A549 (cell line): ENCODE results near the gene ATAD3A. TPM values are rescaled to one million over a fixed set of nuclear protein-coding genes. Genes with fewer than 3 reads are reported as not detected.

Experiments used
- ATAC-seq, 2 experiments: fragments of 200-7000 bp in 1 of 2; fragments of >200 bp in 1 of 2; cut with Nextera tagmentation in 1 of 2; cut with Tn5 transposase in 1 of 2; 3 replicates each; pipeline versions ENCODE4 v1.8.0 to v1.9.1; 2018 to 2020; ENCODE audit warnings: mild to moderate bottlenecking in 1 of 2, moderate library complexity in 1 of 2
- CTCF ChIA-PET: fragments of 300-600 bp; sonication (Branson Sonifier 250); formaldehyde crosslinking; extraction: SDS; loops from one replicate; lab custom pipeline; 2021; ENCODE audit warnings: antibody characterized with exemption, inconsistent platforms; lab: Yijun Ruan, JAX
- POLR2A ChIA-PET: fragments of 350-600 bp; formaldehyde crosslinking; extraction: SDS; loops from one replicate; lab custom pipeline; 2021; ENCODE audit warnings: antibody characterized with exemption, inconsistent platforms; lab: Yijun Ruan, JAX
- DNase-seq, 2 experiments: peaks; one replicate each; pipeline versions ENCODE4 v3.0.0 to v3.0.0-alpha.2; 2011 to 2016; ENCODE audit warnings: low read depth in 1 of 2, low spot score in 1 of 2
- FAIRE-seq: peaks from 2 replicates; lab custom pipeline; 2011; peaks lifted over from hg19 to GRCh38; lab: Jason Lieb, UNC
- H3K27ac ChIP-seq, 2 experiments: fragments of >200 bp; sonication (Bioruptor Twin); formaldehyde crosslinking; 3 replicates each; pipeline ENCODE4 v1.5.1; 2016 to 2017
- H3K4me1 ChIP-seq: fragments of >200 bp; sonication (Bioruptor Twin); formaldehyde crosslinking; 3 replicates; pipeline ENCODE4 v1.6.1; 2016
- H3K4me2 ChIP-seq: fragments of >200 bp; sonication (Bioruptor Twin); formaldehyde crosslinking; 3 replicates; pipeline ENCODE4 v1.6.1; 2016
- H3K4me3 ChIP-seq: fragments of >200 bp; sonication (Bioruptor Twin); formaldehyde crosslinking; 3 replicates; pipeline ENCODE4 v1.5.1; 2016
- H3K9me3 ChIP-seq: fragments of >200 bp; sonication (Bioruptor Twin); formaldehyde crosslinking; 3 replicates; pipeline ENCODE4 v1.6.1; 2016
- BCL3 ChIP-seq: fragments of >200 bp; sonication (Bioruptor Twin); formaldehyde crosslinking; IDR thresholded peaks from 3 replicates; pipeline ENCODE4 v1.6.1; 2016
- BHLHE40 ChIP-seq: IDR thresholded peaks from 2 replicates; pipeline ENCODE4 v1.6.1; 2012; ENCODE audit warnings: low read depth, low read length, inconsistent platforms
- CHD2 ChIP-seq: fragments of 150-350 bp; IDR thresholded peaks from 2 replicates; pipeline ENCODE4 v1.6.1; 2014; ENCODE audit warnings: low read length; ENCODE audit not compliant: partially characterized antibody
- FOSL2 ChIP-seq, 2 experiments: fragments of 450-650 bp in 1 of 2; fragments of >200 bp in 1 of 2; sonication (Bioruptor Twin) in 1 of 2; formaldehyde crosslinking; IDR thresholded peaks; 2 replicates each; pipeline versions ENCODE4 v1.5.0 to v1.6.1; 2016 to 2020; ENCODE audit warnings: mild to moderate bottlenecking in 1 of 2, moderate library complexity in 1 of 2
- FOXS1 ChIP-seq: fragments of 250-450 bp; sonication (Bioruptor Pico); IDR thresholded peaks from 2 replicates; pipeline ENCODE4 v1.5.0; 2020; ENCODE audit warnings: mild to moderate bottlenecking, moderate library complexity
- GATA3 ChIP-seq: IDR thresholded peaks from 2 replicates; pipeline ENCODE4 v1.6.1; 2012; ENCODE audit warnings: borderline replicate concordance
- HDAC2 ChIP-seq: fragments of 200-600 bp; sonication (generic); IDR thresholded peaks from 2 replicates; pipeline ENCODE4 v1.6.1; 2016
- JUN ChIP-seq, 2 experiments: fragments of >200 bp; sonication (Bioruptor Twin); formaldehyde crosslinking; IDR thresholded peaks; 2 replicates in 1 of 2; 3 replicates in 1 of 2; pipeline ENCODE4 v1.6.1; 2016 to 2017
- JUNB ChIP-seq: fragments of >200 bp; sonication (Bioruptor Twin); formaldehyde crosslinking; IDR thresholded peaks from 2 replicates; pipeline ENCODE4 v1.6.1; 2016
- KDM5A ChIP-seq: fragments of 200-600 bp; sonication (generic); IDR thresholded peaks from 2 replicates; pipeline ENCODE4 v1.6.1; 2016; ENCODE audit warnings: antibody characterized with exemption, mild to moderate bottlenecking
- PBX3 ChIP-seq: IDR thresholded peaks from 2 replicates; pipeline ENCODE4 v1.6.1; 2012
- PHF8 ChIP-seq: fragments of 200-600 bp; sonication (generic); IDR thresholded peaks from 2 replicates; pipeline ENCODE4 v1.6.1; 2016; ENCODE audit warnings: low read depth, mild to moderate bottlenecking, antibody characterized with exemption, moderate library complexity, borderline replicate concordance
- POLR2A ChIP-seq: IDR thresholded peaks from 2 replicates; pipeline ENCODE4 v1.6.1; 2012; ENCODE audit warnings: mild to moderate bottlenecking, low read length
- RFX5 ChIP-seq: fragments of 450-650 bp; IDR thresholded peaks from 2 replicates; pipeline ENCODE4 v1.7.1; 2014; ENCODE audit warnings: antibody characterized with exemption, mild to moderate bottlenecking, moderate library complexity
- SMC3 ChIP-seq: fragments of >200 bp; sonication (Bioruptor Twin); formaldehyde crosslinking; IDR thresholded peaks from 3 replicates; pipeline ENCODE4 v1.6.1; 2018; ENCODE audit warnings: inconsistent platforms
- TFCP2L1 ChIP-seq: fragments of 250-450 bp; sonication (Bioruptor Pico); IDR thresholded peaks from 2 replicates; pipeline ENCODE4 v1.5.0; 2021; ENCODE audit warnings: mild to moderate bottlenecking
- TP53 ChIP-seq: fragments of 250-450 bp; sonication (Bioruptor Pico); IDR thresholded peaks from 2 replicates; pipeline ENCODE4 v1.5.0; 2021; ENCODE audit warnings: mild to moderate bottlenecking, moderate library complexity
- ZC3H11A ChIP-seq: fragments of 450-650 bp; IDR thresholded peaks from 2 replicates; pipeline ENCODE4 v1.6.1; 2014; ENCODE audit warnings: antibody characterized with exemption, mild to moderate bottlenecking
- WGBS: methylation state at CpG from one replicate; pipeline ENCODE4 v1.1.6; 2017; ENCODE audit errors: missing lambda C conversion rate; 5-methylcytosine and 5-hydroxymethylcytosine counted together
- polyA plus RNA-seq, 4 experiments: library from polyadenylated mRNA; depleted of rRNA in 3 of 4; stranded (reverse); fragments of >200 nt; fragmentation: RNase III in 1 of 4; extraction: RNeasy Plus Mini Kit Qiagen cat#74134 plus additional on column Dnase treatment in 1 of 4; gene quantifications; 2 replicates in 3 of 4; 3 replicates in 1 of 4; pipeline ENCODE4 v1.2.3, GENCODE V29; 2011 to 2017
- TF ChIP-seq, protein P1 (sequence below): IDR thresholded peaks from 2 replicates; pipeline ENCODE4 v1.6.1; 2012
- TF ChIP-seq, protein P2 (sequence below): IDR thresholded peaks from 2 replicates; pipeline ENCODE4 v1.6.1; 2012; ENCODE audit warnings: low read depth, borderline replicate concordance

Gene ATAD3A
- polyA plus RNA-seq, 2 of the 4 experiments (the other 2 are of a cell fraction), result 10.9 to 27.2 TPM

- WGBS, result 4% methylated on average over 10 of the region's 87 CpGs
- CTCF ChIA-PET, result no interaction called here
- no peak for FAIRE-seq
- DNase-seq, result peak; percentile 82 to 94
- Histone ChIP-seq H3K27ac (peak within 1 kb of the TSS; percentile 97), H3K9me3 (no peaks in the 10 kb centered on the region), H3K4me3 (peak within 1 kb of the TSS; percentile 95), H3K4me1 (peaks cover 13% of the 10 kb centered on the region; the same call in 2 of the 3 replicates), H3K4me2 (peak within 1 kb of the TSS; percentile 99)
- TF ChIP-seq KDM5A (peak; percentile 69), CHD2 (no peak), SMC3 (no peak), RFX5 (peak; percentile 53; the same call in 1 of the 2 replicates), JUN (IDR thresholded peaks at IDR 0.05) (peak; percentile 77 to 88), ZC3H11A (no peak), POLR2A (peak; percentile 71), BCL3 (peak; percentile 52; the same call in 1 of the 3 replicates), PHF8 (peak; percentile 72; the same call in 1 of the 2 replicates), JUNB (no peak)
- TF ChIP-seq, protein P1, sequence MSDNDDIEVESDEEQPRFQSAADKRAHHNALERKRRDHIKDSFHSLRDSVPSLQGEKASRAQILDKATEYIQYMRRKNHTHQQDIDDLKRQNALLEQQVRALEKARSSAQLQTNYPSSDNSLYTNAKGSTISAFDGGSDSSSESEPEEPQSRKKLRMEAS, result peak; percentile 22; the same call in 1 of the 2 replicates
- peak; percentile 70 to 89 for ATAC-seq
- POLR2A ChIA-PET, result interaction anchor here (1.0 to 1.4 kb wide), 2 partner anchors 11 to 22 kb away, joined by 3 to 4 read pairs; no protein-coding TSS in a partner anchor
These were observed 63.0 kb downstream of the ATAD3A start, which contains the start of gene SSU72 for GRCh38 chr1:1574721-1575537. TSS of gene SSU72 (minus strand) at chr1:1574863. CDS start at chr1:1574557, 306 bp downstream.

DNA sequence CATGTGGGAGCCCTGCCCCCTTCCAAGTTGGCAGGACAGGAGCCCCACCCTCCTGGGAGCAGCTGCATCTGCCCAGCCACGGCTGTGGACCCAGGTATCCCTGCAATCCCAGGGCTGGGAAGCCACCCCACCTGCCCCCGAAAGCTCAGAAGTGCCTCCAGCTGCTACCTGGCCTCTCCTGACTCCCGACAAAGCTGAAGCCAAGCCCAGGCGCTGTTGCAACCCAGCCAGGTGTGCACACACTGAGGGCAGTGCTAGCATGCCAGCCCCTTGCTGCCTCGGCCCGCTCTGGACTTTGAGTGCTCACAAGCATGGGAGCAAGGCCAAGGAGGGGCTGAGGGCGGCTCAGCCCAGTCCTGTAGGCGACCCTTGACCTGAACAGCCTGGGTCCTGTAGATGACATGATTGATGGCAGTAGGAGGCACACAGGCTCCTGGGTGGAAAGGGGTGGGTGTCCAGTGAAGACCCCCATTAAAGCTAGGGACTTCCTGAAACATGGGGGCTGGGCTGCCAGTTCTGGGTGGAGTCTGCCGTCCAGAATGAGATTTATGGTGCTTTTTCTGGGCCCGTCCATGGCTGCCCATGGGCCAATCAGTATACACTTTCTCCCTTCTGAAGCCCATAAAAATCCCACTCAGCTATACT, 65.5 kb downstream of the ATAD3A start:
- POLR2A ChIA-PET, result interaction anchor here (0.7 kb wide), 1 partner anchor 9 kb away, joined by 3 read pairs; no protein-coding TSS in a partner anchor
- no peak for FAIRE-seq
- DNase-seq, result no peak
- H3K27ac ChIP-seq, result no peak overlapping the region
- ATAC-seq, result no peak
- WGBS, result 55% methylated on average over 9 of the region's 10 CpGs
- no peaks in the 10 kb centered on the region for H3K9me3 ChIP-seq
- H3K4me2 ChIP-seq, result no peak overlapping the region
- TF ChIP-seq JUNB (no peak), POLR2A (no peak), ZC3H11A (no peak), BHLHE40 (no peak), TFCP2L1 (CRISPR knock-in tag) (no peak), FOSL2 (IDR thresholded peaks at IDR 0.05) (no peak), FOSL2 (CRISPR knock-in tag; IDR thresholded peaks at IDR 0.05) (no peak), PBX3 (no peak), TP53 (no peak), KDM5A (no peak), HDAC2 (no peak), JUN (IDR thresholded peaks at IDR 0.05) (no peak), FOXS1 (CRISPR knock-in tag) (no peak), GATA3 (no peak)
- TF ChIP-seq, protein P1, result no peak
- TF ChIP-seq, protein P2, sequence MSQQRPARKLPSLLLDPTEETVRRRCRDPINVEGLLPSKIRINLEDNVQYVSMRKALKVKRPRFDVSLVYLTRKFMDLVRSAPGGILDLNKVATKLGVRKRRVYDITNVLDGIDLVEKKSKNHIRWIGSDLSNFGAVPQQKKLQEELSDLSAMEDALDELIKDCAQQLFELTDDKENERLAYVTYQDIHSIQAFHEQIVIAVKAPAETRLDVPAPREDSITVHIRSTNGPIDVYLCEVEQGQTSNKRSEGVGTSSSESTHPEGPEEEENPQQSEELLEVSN, result no peak
- peaks cover 13% of the 10 kb centered on the region; the same call in 2 of the 3 replicates for H3K4me1 ChIP-seq
- CTCF ChIA-PET, result interaction anchor here (1.0 to 1.6 kb wide), 2 partner anchors 9 to 11 kb away, joined by 3 to 4 read pairs; no protein-coding TSS in a partner anchor
- H3K4me3 ChIP-seq, result no peak overlapping the region
